Endothelial cell of umbilical vein (primary cell): ENCODE results near the gene AVPR2. TPM values are rescaled to one million over a fixed set of nuclear protein-coding genes. Genes with fewer than 3 reads are reported as not detected.

Experiments used
- BruUV-seq: library from RNA; stranded (reverse); fragments of 400-500 nt; replicated peaks from 2 replicates; lab custom pipeline; 2021; lab: Mats Ljungman, UMichigan
- CTCF ChIA-PET: fragments of 300-600, 350-600 bp; sonication (Branson Sonifier 250); formaldehyde crosslinking; loops from one replicate; lab custom pipeline; 2021; ENCODE audit warnings: antibody characterized with exemption, inconsistent platforms; lab: Charles Lee
- POLR2A ChIA-PET: fragments of 300-600, 350-600 bp; sonication (Branson Sonifier 250); formaldehyde crosslinking; loops from one replicate; lab custom pipeline; 2021; ENCODE audit warnings: antibody characterized with exemption, inconsistent platforms; lab: Charles Lee
- DNase-seq: peaks from one replicate; pipeline ENCODE4 v3.0.0-alpha.2; 2011; ENCODE audit warnings: low read depth, low spot score
- FAIRE-seq: peaks from 2 replicates; lab custom pipeline; 2011; peaks lifted over from hg19 to GRCh38; lab: Jason Lieb, UNC
- H2AFZ ChIP-seq: 2 replicates; pipeline ENCODE4 v1.6.0; 2012; ENCODE audit warnings: low read depth, low read length, control low read depth, inconsistent platforms
- H3K27ac ChIP-seq: 2 replicates; pipeline ENCODE4 v1.5.1; 2011; ENCODE audit warnings: low read depth, mild to moderate bottlenecking, control low read depth, low read length, moderate library complexity; ENCODE audit not compliant: insufficient read depth
- H3K27me3 ChIP-seq, 2 experiments: 2 replicates each; pipeline versions ENCODE4 v1.6.0 to v1.6.1; 2011; ENCODE audit warnings: low read length in 2 of 2, mixed read lengths in 1 of 2; ENCODE audit not compliant: control insufficient read depth in 2 of 2, insufficient read depth in 2 of 2
- H3K36me3 ChIP-seq, 2 experiments: 2 replicates in 1 of 2; 3 replicates in 1 of 2; pipeline ENCODE4 v1.5.1; 2011; ENCODE audit warnings: low read length in 2 of 2, mild to moderate bottlenecking in 1 of 2, moderate library complexity in 1 of 2; ENCODE audit not compliant: control insufficient read depth in 2 of 2, insufficient read depth in 2 of 2; ENCODE audit errors: extremely low read depth in 1 of 2
- H3K4me1 ChIP-seq: 3 replicates; pipeline ENCODE4 v1.5.1; 2011; ENCODE audit warnings: mild to moderate bottlenecking, low read length; ENCODE audit not compliant: control insufficient read depth, insufficient read depth; ENCODE audit errors: extremely low read depth
- H3K4me2 ChIP-seq: 2 replicates; pipeline ENCODE4 v1.6.1; 2011; ENCODE audit warnings: low read length, control low read depth, mixed read lengths; ENCODE audit not compliant: insufficient read depth
- H3K4me3 ChIP-seq, 3 experiments: fragments of 200-600 bp in 1 of 3; sonication (generic), shearing (Covaris generic) in 1 of 3; replicated peaks in 1 of 3; 2 replicates each; pipeline ENCODE4 v1.5.1; 2011 to 2016; ENCODE audit warnings: control low read depth in 3 of 3, low read length in 3 of 3, mild to moderate bottlenecking in 2 of 3, inconsistent platforms in 1 of 3, low read depth in 1 of 3, moderate library complexity in 1 of 3; ENCODE audit not compliant: insufficient read depth in 1 of 3
- H3K79me2 ChIP-seq: 2 replicates; pipeline ENCODE4 v1.6.0; 2012; ENCODE audit warnings: low read length, inconsistent platforms; ENCODE audit not compliant: control insufficient read depth, insufficient read depth
- H3K9ac ChIP-seq: replicated peaks from 2 replicates; pipeline ENCODE3; 2011; ENCODE audit warnings: low read length, control low read depth; ENCODE audit not compliant: insufficient read depth; ENCODE audit errors: extremely low read depth
- H3K9me1 ChIP-seq: replicated peaks from 3 replicates; pipeline ENCODE4 v1.6.0; 2011; ENCODE audit warnings: mild to moderate bottlenecking, low read length; ENCODE audit not compliant: control insufficient read depth, insufficient read depth; ENCODE audit errors: extremely low read depth
- H3K9me3 ChIP-seq: replicated peaks from 2 replicates; pipeline ENCODE4 v1.5.1; 2012; ENCODE audit warnings: low read length, inconsistent platforms; ENCODE audit not compliant: control insufficient read depth, insufficient read depth
- H4K20me1 ChIP-seq: replicated peaks from 2 replicates; pipeline ENCODE3; 2011; ENCODE audit warnings: mild to moderate bottlenecking, low read length; ENCODE audit not compliant: control insufficient read depth, insufficient read depth; ENCODE audit errors: extremely low read depth
- CTCF ChIP-seq, 2 donors: IDR thresholded peaks; 1 replicate in 1 of 2; 2 replicates in 1 of 2; pipeline ENCODE4 v1.5.1; 2011; ENCODE audit warnings: low read length in 2 of 2, mild to moderate bottlenecking in 2 of 2, moderate library complexity in 2 of 2, control low read depth in 1 of 2, inconsistent platforms in 1 of 2, low read depth in 1 of 2; ENCODE audit not compliant: insufficient read depth in 1 of 2; ENCODE audit errors: extremely low read depth in 1 of 2
- EZH2 ChIP-seq: IDR thresholded peaks from 2 replicates; pipeline ENCODE4 v1.6.1; 2012; ENCODE audit warnings: borderline replicate concordance, low read depth, mild to moderate bottlenecking, moderate library complexity, low read length, inconsistent platforms; ENCODE audit not compliant: severe bottlenecking
- FOS ChIP-seq: IDR thresholded peaks from 2 replicates; pipeline ENCODE4 v1.6.1; 2011; ENCODE audit warnings: mild to moderate bottlenecking, low read length, moderate library complexity, borderline replicate concordance; ENCODE audit not compliant: insufficient read depth
- GATA2 ChIP-seq: IDR thresholded peaks from 2 replicates; pipeline ENCODE4 v1.7.0; 2011; ENCODE audit warnings: low read depth, mild to moderate bottlenecking, moderate library complexity, mixed read lengths, low read length; ENCODE audit not compliant: insufficient read length, insufficient read depth
- JUN ChIP-seq: IDR thresholded peaks from 2 replicates; pipeline ENCODE4 v1.6.1; 2011; ENCODE audit warnings: borderline replicate concordance, low read depth; ENCODE audit not compliant: insufficient read length, insufficient read depth
- MAX ChIP-seq: IDR thresholded peaks from 2 replicates; pipeline ENCODE4 v1.6.1; 2011; ENCODE audit not compliant: insufficient read depth, insufficient read length
- MYC ChIP-seq: IDR thresholded peaks from one replicate; pipeline ENCODE4 v1.6.1; 2011; ENCODE audit warnings: mild to moderate bottlenecking, low read depth, low read length
- POLR2A ChIP-seq: IDR thresholded peaks from 2 replicates; pipeline ENCODE4 v1.6.1; 2012; ENCODE audit warnings: low read depth, mild to moderate bottlenecking, control low read depth, low read length
- POLR2AphosphoS5 ChIP-seq: IDR thresholded peaks from 2 replicates; pipeline ENCODE4 v1.6.1; 2012; ENCODE audit warnings: low read depth, mild to moderate bottlenecking, control low read depth, low read length, moderate library complexity; ENCODE audit not compliant: insufficient read depth
- dilution Hi-C: fragments of 300-500 bp; cut with MboI; formaldehyde crosslinking; loops from one replicate; pipeline ENCODE4 v1.15.0; 2019; ENCODE audit warnings: low sequenced_read_pairs; ENCODE audit not compliant: extremely low pct_ligation_motif_present
- intact Hi-C: fragments of 100-400 bp; cut with micrococcal nuclease; formaldehyde crosslinking; loops from one replicate; pipeline ENCODE4 v1.10.0; 2022
- polyA plus RNA-seq, 4 experiments: library from polyadenylated mRNA; depleted of rRNA in 3 of 4; stranded (reverse) in 3 of 4; unstranded in 1 of 4; fragments of >200 nt; gene quantifications; 2 replicates each; pipeline versions ENCODE4 v1.2.1 to v1.2.3, GENCODE V29; 2011 to 2012; ENCODE audit warnings: missing spikeins in 1 of 4
- total RNA-seq: library from RNA; stranded (reverse); gene quantifications from 2 replicates; pipeline ENCODE4 v1.2.3, GENCODE V29; 2021

The AVPR2 gene
- total and polyA plus RNA-seq, 2 donors (not counting 3 experiments of a cell fraction or from before 2014, with no cell fraction given) = not detected

GRCh38 chrX:153881281-153881680 lies 23.2 kb upstream of the AVPR2 start:
- TF ChIP-seq EZH2 (no peak), GATA2 (no peak), FOS (no peak), POLR2A (no peak), JUN (no peak), MYC (no peak), POLR2AphosphoS5 (no peak), MAX (no peak), CTCF (IDR thresholded peaks at IDR 0.05; ENCODE audit: extremely low read depth in 1 of 2, insufficient read depth in 1 of 2, low read depth in 1 of 2, low read length in 2 of 2) (no peak)
- Histone ChIP-seq H3K4me1 (no peaks in the 10 kb centered on the region), H2AFZ (no peak overlapping the region), H3K27me3 (peaks cover 23 to 27% of the 10 kb centered on the region in 2 experiments), H3K4me3 (no peak overlapping the region), H3K27ac (no peak overlapping the region), H3K79me2 (no peaks in the 10 kb centered on the region), H3K4me2 (no peak overlapping the region), H3K9me1 (no peaks in the 10 kb centered on the region), H3K9me3 (no peaks in the 10 kb centered on the region), H3K36me3 (no peaks in the 10 kb centered on the region), H3K9ac (no peak overlapping the region), H4K20me1 (no peaks in the 10 kb centered on the region)
- ChIA-PET CTCF (no interaction called here), POLR2A (no interaction called here)
- DNase-seq = no peak
- intact Hi-C loops = loop anchor here (10.0 kb wide), 1 partner anchor 66 kb away; no protein-coding TSS in a partner anchor
- dilution Hi-C loops = no loop called here
- no peak for FAIRE-seq
- no TSS peak for BruUV-seq
